GM23338 (cell line): ENCODE measurements around the gene FLT1.

Source experiments
- CREB1 ChIP-seq: fragments of 250-450 bp; sonication (Bioruptor Pico); IDR thresholded peaks from 2 replicates; pipeline ENCODE4 v1.5.0; 2020; ENCODE audit warnings: low read depth, mild to moderate bottlenecking, moderate library complexity
- CTCF ChIP-seq, 2 experiments: fragments of 200-600 bp in 1 of 2; sonication (generic) in 1 of 2; conservative IDR thresholded peaks; 2 replicates each; pipeline versions ENCODE4 v1.5.1 to v1.6.1; 2016 to 2017; ENCODE audit warnings: antibody characterized with exemption in 2 of 2, low read depth in 2 of 2, mild to moderate bottlenecking in 2 of 2, moderate library complexity in 1 of 2
- EZH2 ChIP-seq: fragments of 200-600 bp; sonication (generic); IDR thresholded peaks from one replicate; pipeline ENCODE4 v1.8.0; 2017; ENCODE audit warnings: antibody characterized with exemption, mild to moderate bottlenecking, low read depth; ENCODE audit not compliant: unreplicated experiment
- REST ChIP-seq: IDR thresholded peaks from one replicate; pipeline ENCODE4 v1.6.1; 2018; ENCODE audit warnings: antibody characterized with exemption; ENCODE audit not compliant: unreplicated experiment

GRCh38 chr13:28457521-28457920 lies 37.4 kb downstream of the FLT1 start:
- TF ChIP-seq EZH2 (no peak), CTCF (conservative IDR thresholded peaks at IDR 0.05; ENCODE audit: low read depth in 2 of 2) (no peak), REST (no peak), CREB1 (CRISPR knock-in tag) (no peak)
